Measurements from ENCODE around the gene GLIPR1.

The GLIPR1 gene

GRCh38 chr12:75525263-75525662 lies 44.7 kb downstream of the GLIPR1 start:
- no peak for DNase-seq

GRCh38 chr12:75526655-75527511 lies 46.3 kb downstream of the GLIPR1 start:
- peak; percentile 92 for DNase-seq

GRCh38 chr12:75528272-75528671 lies 47.7 kb downstream of the GLIPR1 start:
- DNase-seq = no peak

- DNase-seq = no peak
Observed at GRCh38 chr12:75528692-75529091, 48.1 kb downstream of the GLIPR1 start.

GRCh38 chr12:75529316-75529715 lies 48.8 kb downstream of the GLIPR1 start:
- DNase-seq = no peak

DNA sequence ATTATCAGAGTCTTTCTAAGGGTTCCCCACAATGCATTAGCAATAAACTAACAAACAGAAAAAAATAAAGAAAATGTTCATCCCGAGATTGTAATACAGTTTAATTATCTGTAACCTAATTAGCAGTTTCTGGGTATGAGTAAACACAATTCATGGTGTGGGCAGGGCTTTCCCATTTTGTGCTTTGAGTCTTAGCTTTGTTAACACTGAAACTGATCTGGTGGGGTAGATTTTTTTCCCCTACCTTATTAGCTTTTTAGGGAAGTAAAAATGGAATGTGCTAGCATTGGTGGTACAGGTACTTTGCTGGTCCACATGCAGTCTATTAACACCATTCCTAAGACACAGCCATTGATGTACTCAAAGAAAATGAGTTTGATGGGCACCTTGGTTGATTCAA lies 49.3 kb downstream of the GLIPR1 start:
- DNase-seq = no peak

GRCh38 chr12:75533239-75533638 lies 52.7 kb downstream of the GLIPR1 start:
- DNase-seq = no peak

DNA sequence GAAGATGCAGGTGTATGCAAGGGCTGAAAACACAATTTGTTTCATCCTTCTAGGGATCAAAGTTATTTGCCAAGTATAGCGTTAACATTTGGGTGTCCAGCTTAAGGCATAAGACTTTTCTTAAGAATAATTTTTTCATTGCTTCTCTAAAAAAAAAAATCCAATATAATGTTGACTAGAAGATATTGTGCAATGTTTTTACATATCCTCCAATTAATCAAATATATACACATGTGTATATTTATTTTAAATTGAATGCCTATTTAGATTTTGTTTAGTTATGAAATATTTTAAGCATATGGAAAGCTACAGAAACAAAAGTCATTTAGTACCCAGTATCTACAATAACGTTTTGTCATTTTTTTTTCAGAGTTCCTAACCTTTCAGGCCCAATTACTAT lies 59.3 kb downstream of the GLIPR1 start:
- no peak for DNase-seq

- DNase-seq = peak; percentile 19
Observed at GRCh38 chr12:75542942-75543341, 62.4 kb downstream of the GLIPR1 start.

DNA sequence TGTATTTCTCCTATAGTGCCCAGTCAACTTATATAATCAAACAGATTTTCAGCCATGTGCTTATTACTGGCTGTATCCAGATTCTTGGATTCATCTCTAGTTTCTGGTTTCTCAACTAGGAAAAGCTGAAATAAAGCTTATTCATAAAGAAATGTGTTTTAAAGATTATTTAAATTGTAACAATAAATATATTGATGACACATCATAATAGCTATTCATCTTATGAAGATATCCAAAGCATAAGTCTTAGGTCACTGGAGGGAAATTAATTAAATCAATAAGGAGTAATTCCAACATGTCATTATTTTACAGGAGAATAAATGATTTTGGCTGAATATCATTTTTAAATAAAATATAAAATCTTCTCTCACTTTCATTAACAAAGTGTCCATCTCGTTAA lies 63.0 kb downstream of the GLIPR1 start:
- DNase-seq = no peak

DNA sequence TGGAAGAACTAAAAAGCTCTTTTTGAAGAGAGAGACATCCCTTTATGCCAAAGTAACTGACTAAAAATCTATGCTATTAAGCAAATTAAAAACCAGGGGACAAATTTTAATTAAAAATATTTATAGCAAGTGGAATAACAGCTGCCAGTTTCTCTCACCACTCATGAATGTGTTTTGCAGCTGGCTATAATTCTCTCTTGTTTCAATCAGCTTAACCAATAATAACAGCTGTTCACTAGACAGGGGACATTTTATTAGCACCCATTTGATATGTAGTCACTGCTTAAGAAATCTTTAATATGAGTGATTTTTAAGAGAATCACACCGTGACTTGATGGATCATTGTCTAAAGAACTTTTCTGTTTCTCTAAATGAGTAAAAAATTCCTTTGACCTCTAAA lies 65.1 kb downstream of the GLIPR1 start:
- DNase-seq = no peak

GRCh38 chr12:75548879-75549278 lies 68.3 kb downstream of the GLIPR1 start:
- DNase-seq = no peak

DNA sequence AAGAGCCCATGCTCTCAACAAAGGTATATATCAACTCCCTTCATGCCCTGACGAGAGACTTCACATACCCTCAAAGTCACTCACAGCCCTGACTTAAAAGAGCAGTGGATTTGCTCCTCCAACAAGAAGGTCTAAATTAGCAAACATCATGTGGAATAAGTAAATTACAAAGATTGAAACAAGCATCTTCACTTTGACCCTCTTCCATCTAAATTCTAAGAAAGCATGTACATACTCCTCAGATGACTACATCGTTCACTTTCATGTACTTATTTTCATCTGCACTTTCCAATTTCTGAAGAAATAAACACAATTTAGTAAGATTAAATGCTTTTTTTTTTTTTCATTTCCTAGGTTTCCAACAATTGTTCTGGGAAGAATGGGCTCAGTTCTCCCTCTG lies 69.4 kb downstream of the GLIPR1 start:
- DNase-seq = no peak

GRCh38 chr12:75550401-75551240 lies 70.1 kb downstream of the GLIPR1 start:
- DNase-seq = no peak

DNA sequence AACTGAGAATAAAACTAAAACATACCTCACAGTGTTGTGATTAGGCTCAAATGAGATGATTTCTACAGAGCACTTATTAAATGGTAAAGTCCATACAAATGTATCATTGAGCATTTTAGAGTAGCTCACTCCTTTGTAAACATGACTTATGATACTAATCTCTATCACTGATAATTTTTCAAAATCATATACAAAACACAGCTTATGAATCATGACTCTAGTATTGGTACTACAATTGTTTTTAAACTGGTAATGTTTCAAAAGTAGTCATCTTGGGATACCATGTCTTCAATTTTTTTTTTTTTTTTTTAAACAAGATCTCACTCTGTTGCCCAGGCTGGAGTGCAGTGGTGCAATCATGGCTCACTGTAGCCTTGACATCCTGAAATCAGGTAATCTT lies 70.9 kb downstream of the GLIPR1 start:
- no peak for DNase-seq

GRCh38 chr12:75553398-75553797 lies 72.8 kb downstream of the GLIPR1 start:
- no peak for DNase-seq
